GM12878 (cell line): Measurements from ENCODE around the gene NLRC5. TPM values are rescaled to one million over a fixed set of nuclear protein-coding genes. Genes with fewer than 3 reads are reported as not detected.

ENCODE experiments used
- CBX3 ChIP-seq: fragments of 200-600 bp; sonication (generic); IDR thresholded peaks from 2 replicates; pipeline ENCODE4 v1.6.1; 2016; ENCODE audit warnings: low read depth, borderline replicate concordance
- EZH2 ChIP-seq: IDR thresholded peaks from 2 replicates; pipeline ENCODE4 v1.6.1; 2012; ENCODE audit warnings: low read depth, mild to moderate bottlenecking, control low read depth, inconsistent platforms, low read length, borderline replicate concordance; ENCODE audit not compliant: control insufficient read depth
- FOXM1 ChIP-seq: IDR thresholded peaks from 2 replicates; pipeline ENCODE4 v1.6.1; 2012; ENCODE audit warnings: low read depth, mild to moderate bottlenecking, inconsistent platforms, low read length, moderate library complexity
- LARP7 ChIP-seq: fragments of 450-650 bp; IDR thresholded peaks from 2 replicates; pipeline ENCODE4 v1.6.1; 2017; ENCODE audit warnings: mild to moderate bottlenecking
- RUNX3 ChIP-seq: IDR thresholded peaks from 2 replicates; pipeline ENCODE4 v1.6.1; 2012; ENCODE audit warnings: low read length, inconsistent platforms
- SMARCA5 ChIP-seq: fragments of 450-650 bp; IDR thresholded peaks from 2 replicates; pipeline ENCODE4 v1.6.1; 2017; ENCODE audit warnings: mild to moderate bottlenecking
- TBL1XR1 ChIP-seq: IDR thresholded peaks from 2 replicates; pipeline ENCODE4 v1.6.1; 2012; ENCODE audit warnings: low read depth, low read length, improper control_type of control experiment
- ZBED1 ChIP-seq: IDR thresholded peaks from 2 replicates; pipeline ENCODE4 v1.6.1; 2016; ENCODE audit warnings: borderline replicate concordance
- polyA plus RNA-seq, 11 experiments: library from polyadenylated mRNA; depleted of rRNA in 4 of 11; unstranded in 6 of 11; stranded (reverse) in 5 of 11; fragments of >200 nt; fragmentation: Nextera tagmentation in 4 of 11; fragmentation: Illumina TruSeq in 1 of 11; extraction: Ambion mirVana in 4 of 11; extraction: Trizol in 1 of 11; gene quantifications; 1 replicate in 1 of 11; 2 replicates in 10 of 11; pipeline versions ENCODE4 v1.2.1 to v1.2.3, GENCODE V29; 2011 to 2016; ENCODE audit warnings: inconsistent platforms in 2 of 11, missing spikeins in 2 of 11, low read depth in 1 of 11
- total RNA-seq, 4 experiments: library from RNA; depleted of rRNA in 3 of 4; stranded (reverse); fragments of >200 nt in 3 of 4; fragmentation: Illumina TruSeq in 1 of 4; extraction: Trizol in 1 of 4; gene quantifications; 2 replicates each; pipeline versions ENCODE4 v1.2.1 to v1.2.3, GENCODE V29; 2013 to 2021
- TF ChIP-seq, protein P1 (sequence below): fragments of 450-650 bp; IDR thresholded peaks from 2 replicates; pipeline ENCODE4 v1.6.1; 2017; ENCODE audit warnings: mild to moderate bottlenecking, moderate library complexity

The NLRC5 gene
- total and polyA plus RNA-seq, 10 of the 15 experiments (the other 5 are each of a cell fraction or from before 2014, with no cell fraction given), result 13.1 to 105 (median 57.3) TPM

DNA sequence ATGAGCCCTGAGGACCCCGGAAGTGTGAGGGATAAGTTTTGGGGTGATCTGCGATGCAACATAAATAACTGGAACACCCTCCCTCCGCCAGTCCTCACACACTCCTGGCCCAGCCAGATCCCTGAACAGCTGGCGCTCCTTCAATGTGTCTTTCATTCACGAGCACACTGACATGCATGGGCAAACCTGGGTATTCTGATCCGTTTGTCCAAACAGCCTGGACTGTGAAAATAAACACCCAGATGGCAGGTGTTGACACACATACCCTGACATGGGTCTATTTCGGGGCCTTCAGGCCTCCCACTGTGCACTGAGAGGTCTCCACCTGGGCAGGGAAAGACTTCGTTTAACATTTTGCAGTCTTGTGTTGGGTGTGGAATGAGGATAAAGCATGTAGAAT lies 100.0 kb downstream of the NLRC5 start (continued):
- TF ChIP-seq RUNX3 (no peak), TBL1XR1 (no peak), LARP7 (no peak), FOXM1 (no peak), SMARCA5 (no peak), EZH2 (no peak), ZBED1 (no peak), CBX3 (no peak)
- TF ChIP-seq, protein P1, sequence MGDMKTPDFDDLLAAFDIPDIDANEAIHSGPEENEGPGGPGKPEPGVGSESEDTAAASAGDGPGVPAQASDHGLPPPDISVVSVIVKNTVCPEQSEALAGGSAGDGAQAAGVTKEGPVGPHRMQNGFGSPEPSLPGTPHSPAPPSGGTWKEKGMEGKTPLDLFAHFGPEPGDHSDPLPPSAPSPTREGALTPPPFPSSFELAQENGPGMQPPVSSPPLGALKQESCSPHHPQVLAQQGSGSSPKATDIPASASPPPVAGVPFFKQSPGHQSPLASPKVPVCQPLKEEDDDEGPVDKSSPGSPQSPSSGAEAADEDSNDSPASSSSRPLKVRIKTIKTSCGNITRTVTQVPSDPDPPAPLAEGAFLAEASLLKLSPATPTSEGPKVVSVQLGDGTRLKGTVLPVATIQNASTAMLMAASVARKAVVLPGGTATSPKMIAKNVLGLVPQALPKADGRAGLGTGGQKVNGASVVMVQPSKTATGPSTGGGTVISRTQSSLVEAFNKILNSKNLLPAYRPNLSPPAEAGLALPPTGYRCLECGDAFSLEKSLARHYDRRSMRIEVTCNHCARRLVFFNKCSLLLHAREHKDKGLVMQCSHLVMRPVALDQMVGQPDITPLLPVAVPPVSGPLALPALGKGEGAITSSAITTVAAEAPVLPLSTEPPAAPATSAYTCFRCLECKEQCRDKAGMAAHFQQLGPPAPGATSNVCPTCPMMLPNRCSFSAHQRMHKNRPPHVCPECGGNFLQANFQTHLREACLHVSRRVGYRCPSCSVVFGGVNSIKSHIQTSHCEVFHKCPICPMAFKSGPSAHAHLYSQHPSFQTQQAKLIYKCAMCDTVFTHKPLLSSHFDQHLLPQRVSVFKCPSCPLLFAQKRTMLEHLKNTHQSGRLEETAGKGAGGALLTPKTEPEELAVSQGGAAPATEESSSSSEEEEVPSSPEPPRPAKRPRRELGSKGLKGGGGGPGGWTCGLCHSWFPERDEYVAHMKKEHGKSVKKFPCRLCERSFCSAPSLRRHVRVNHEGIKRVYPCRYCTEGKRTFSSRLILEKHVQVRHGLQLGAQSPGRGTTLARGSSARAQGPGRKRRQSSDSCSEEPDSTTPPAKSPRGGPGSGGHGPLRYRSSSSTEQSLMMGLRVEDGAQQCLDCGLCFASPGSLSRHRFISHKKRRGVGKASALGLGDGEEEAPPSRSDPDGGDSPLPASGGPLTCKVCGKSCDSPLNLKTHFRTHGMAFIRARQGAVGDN, result no peak
